Neuronal stem cell (in vitro differentiated cells): ENCODE measurements around the gene ANKDD1A.

Experiments
- DNase-seq: peaks from one replicate; pipeline ENCODE4 v3.0.0-alpha.2; 2013; ENCODE audit warnings: low spot score
- H2AFZ ChIP-seq: one replicate; pipeline ENCODE4 v1.6.1; 2013; ENCODE audit warnings: mild to moderate bottlenecking, low read length, inconsistent platforms
- H2AK5ac ChIP-seq: 2 replicates; pipeline ENCODE4 v1.6.1; 2013; ENCODE audit warnings: low read depth, mild to moderate bottlenecking, inconsistent platforms, low read length, moderate library complexity, mixed read lengths
- H2BK120ac ChIP-seq: 2 replicates; pipeline ENCODE4 v1.6.1; 2013; ENCODE audit warnings: low read depth, mild to moderate bottlenecking, inconsistent platforms, low read length, moderate library complexity, mixed read lengths
- H2BK12ac ChIP-seq: one replicate; pipeline ENCODE4 v1.6.1; 2013; ENCODE audit warnings: low read length, inconsistent platforms
- H2BK15ac ChIP-seq: 2 replicates; pipeline ENCODE4 v1.6.1; 2013; ENCODE audit warnings: mild to moderate bottlenecking, low read length, inconsistent platforms, mixed read lengths
- H2BK5ac ChIP-seq: one replicate; pipeline ENCODE4 v1.6.1; 2013; ENCODE audit warnings: inconsistent platforms, mild to moderate bottlenecking, low read length, moderate library complexity
- H3K14ac ChIP-seq: one replicate; pipeline ENCODE4 v1.6.1; 2013; ENCODE audit warnings: low read length, inconsistent platforms
- H3K18ac ChIP-seq: 2 replicates; pipeline ENCODE4 v1.6.1; 2013; ENCODE audit warnings: low read length, inconsistent platforms
- H3K23ac ChIP-seq: 2 replicates; pipeline ENCODE4 v1.6.1; 2013; ENCODE audit warnings: low read depth, mild to moderate bottlenecking, mixed read lengths, low read length, inconsistent platforms; ENCODE audit not compliant: poor library complexity
- H3K27ac ChIP-seq: replicated peaks from 3 replicates; pipeline ENCODE4 v1.5.1; 2013; ENCODE audit warnings: low read length, inconsistent platforms
- H3K27me3 ChIP-seq, 3 experiments: 2 replicates each; pipeline ENCODE4 v1.6.1; 2013; ENCODE audit warnings: low read length in 3 of 3, mild to moderate bottlenecking in 2 of 3, inconsistent platforms in 1 of 3, low read depth in 1 of 3, mixed read lengths in 1 of 3, moderate library complexity in 1 of 3; ENCODE audit not compliant: control insufficient read depth in 3 of 3, insufficient read depth in 3 of 3
- H3K36me3 ChIP-seq, 2 donors: replicated peaks in 1 of 2; 2 replicates each; pipeline ENCODE4 v1.6.1; 2013; ENCODE audit warnings: low read length in 2 of 2; ENCODE audit not compliant: control insufficient read depth in 2 of 2, insufficient read depth in 2 of 2
- H3K4ac ChIP-seq: 2 replicates; pipeline ENCODE4 v1.6.1; 2013; ENCODE audit warnings: inconsistent platforms, mild to moderate bottlenecking, low read length, moderate library complexity
- H3K4me1 ChIP-seq, 2 donors: 1 replicate in 1 of 2; 2 replicates in 1 of 2; pipeline ENCODE4 v1.6.1; 2013; ENCODE audit warnings: low read length in 2 of 2, low read depth in 1 of 2; ENCODE audit not compliant: control insufficient read depth in 2 of 2, insufficient read depth in 1 of 2
- H3K4me2 ChIP-seq: one replicate; pipeline ENCODE4 v1.6.1; 2013; ENCODE audit warnings: mild to moderate bottlenecking, low read length, inconsistent platforms; ENCODE audit not compliant: insufficient read depth, poor library complexity, severe bottlenecking
- H3K4me3 ChIP-seq, 2 donors: 2 replicates each; pipeline ENCODE4 v1.5.1; 2013; ENCODE audit warnings: low read length in 2 of 2, mild to moderate bottlenecking in 2 of 2, inconsistent platforms in 1 of 2, moderate library complexity in 1 of 2
- H3K79me1 ChIP-seq: one replicate; pipeline ENCODE4 v1.6.1; 2013; ENCODE audit warnings: low read depth, mild to moderate bottlenecking, inconsistent platforms, low read length, moderate library complexity
- H3K9ac ChIP-seq: one replicate; pipeline ENCODE4 v1.6.1; 2013; ENCODE audit warnings: mild to moderate bottlenecking, low read depth, low read length, inconsistent platforms; ENCODE audit not compliant: poor library complexity
- H3K9me3 ChIP-seq, 2 donors: replicated peaks in 1 of 2; 2 replicates each; pipeline versions ENCODE3 to v1.6.1; 2013; ENCODE audit warnings: low read length in 2 of 2, mild to moderate bottlenecking in 2 of 2, inconsistent platforms in 1 of 2, low read depth in 1 of 2, mixed read lengths in 1 of 2, moderate library complexity in 1 of 2; ENCODE audit not compliant: control insufficient read depth in 2 of 2, insufficient read depth in 1 of 2
- H4K8ac ChIP-seq: one replicate; pipeline ENCODE4 v1.6.1; 2013; ENCODE audit warnings: low read depth, mild to moderate bottlenecking, inconsistent platforms, low read length, moderate library complexity
- H4K91ac ChIP-seq: one replicate; pipeline ENCODE4 v1.6.1; 2013; ENCODE audit warnings: low read length, low read depth, mild to moderate bottlenecking, inconsistent platforms; ENCODE audit not compliant: poor library complexity
- WGBS, 2 donors: extraction: QIAGEN DNeasy Blood & Tissue Kit; methylation state at CpG; one replicate each; pipeline ENCODE4 v1.1.7; 2013; ENCODE audit warnings: missing lambda C conversion rate in 2 of 2, mixed read lengths in 1 of 2; ENCODE audit not compliant: insufficient read length in 2 of 2, insufficient replicate concordance in 1 of 2; ENCODE audit errors: extremely low coverage in 2 of 2; 5-methylcytosine and 5-hydroxymethylcytosine counted together

The ANKDD1A gene

GRCh38 chr15:64875641-64876223 is 36.0 kb upstream of the ANKDD1A start:
- no peak overlapping the region for H3K9ac ChIP-seq
- H3K4me2 ChIP-seq = no peak overlapping the region
- no peak overlapping the region for H4K8ac ChIP-seq
- H3K9me3 ChIP-seq = no peaks in the 10 kb centered on the region
- H3K36me3 ChIP-seq = no peaks in the 10 kb centered on the region
- no peaks in the 10 kb centered on the region for H3K79me1 ChIP-seq
- no peak overlapping the region for H3K14ac ChIP-seq
- no CpG with 5 or more reads among the region's 3 CpGs for WGBS, 2 donors
- no peak overlapping the region for H3K27ac ChIP-seq
- H2BK15ac ChIP-seq = no peak overlapping the region
- H3K23ac ChIP-seq = no peak overlapping the region
- H3K18ac ChIP-seq = no peak overlapping the region
- H2BK12ac ChIP-seq = no peak overlapping the region
- no peak for DNase-seq
- H3K4me3 ChIP-seq = no peak overlapping the region
- no peak overlapping the region for H2BK120ac ChIP-seq
- no peak overlapping the region for H2BK5ac ChIP-seq
- peak overlapping the region; percentile 44 for H2AK5ac ChIP-seq
- peaks cover 0 to 14% of the 10 kb centered on the region in 2 donors for H3K4me1 ChIP-seq
- H2AFZ ChIP-seq = no peak overlapping the region
- H3K27me3 ChIP-seq = no peaks in the 10 kb centered on the region
- H3K4ac ChIP-seq = no peak overlapping the region
- no peak overlapping the region for H4K91ac ChIP-seq

DNA sequence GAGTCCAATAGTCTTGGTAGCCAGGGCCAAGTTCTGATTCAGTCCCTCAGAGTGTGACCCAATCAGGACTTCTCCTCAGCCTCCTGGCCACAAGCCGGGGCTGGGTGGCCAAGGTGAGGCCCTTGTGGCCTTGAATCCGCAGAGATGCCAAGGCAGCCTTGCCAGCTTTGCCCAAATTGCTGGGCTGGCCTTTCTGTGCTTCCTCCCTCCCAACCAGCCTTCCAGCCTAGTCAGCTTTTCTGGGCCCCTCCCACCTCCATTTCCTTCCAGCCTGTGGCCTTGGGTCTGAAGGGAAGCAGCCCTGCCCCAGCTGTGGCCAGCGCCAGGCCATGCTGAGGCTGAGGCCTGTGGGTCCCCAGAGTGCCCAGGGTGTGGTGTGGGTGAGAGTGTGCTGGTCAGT is 34.3 kb upstream of the ANKDD1A start:
- Histone ChIP-seq H2AFZ (no peak overlapping the region), H3K27ac (no peak overlapping the region), H2BK12ac (no peak overlapping the region), H2BK120ac (peak overlapping the region; percentile 53), H3K4me1 (peaks cover 0 to 18% of the 10 kb centered on the region in 2 donors), H3K18ac (peak overlapping the region; percentile 67), H3K4me3 (no peak overlapping the region), H3K36me3 (no peaks in the 10 kb centered on the region), H3K4ac (no peak overlapping the region), H3K79me1 (no peaks in the 10 kb centered on the region), H3K27me3 (no peaks in the 10 kb centered on the region), H2AK5ac (no peak overlapping the region), H4K8ac (no peak overlapping the region), H2BK15ac (no peak overlapping the region), H4K91ac (no peak overlapping the region), H3K23ac (no peak overlapping the region), H3K9ac (peak overlapping the region; percentile 45), H3K4me2 (no peak overlapping the region), H3K9me3 (no peaks in the 10 kb centered on the region), H3K14ac (no peak overlapping the region), H2BK5ac (peak overlapping the region; percentile 2)
- DNase-seq = no peak
- no CpG with 5 or more reads among the region's 3 CpGs for WGBS, 2 donors

DNA sequence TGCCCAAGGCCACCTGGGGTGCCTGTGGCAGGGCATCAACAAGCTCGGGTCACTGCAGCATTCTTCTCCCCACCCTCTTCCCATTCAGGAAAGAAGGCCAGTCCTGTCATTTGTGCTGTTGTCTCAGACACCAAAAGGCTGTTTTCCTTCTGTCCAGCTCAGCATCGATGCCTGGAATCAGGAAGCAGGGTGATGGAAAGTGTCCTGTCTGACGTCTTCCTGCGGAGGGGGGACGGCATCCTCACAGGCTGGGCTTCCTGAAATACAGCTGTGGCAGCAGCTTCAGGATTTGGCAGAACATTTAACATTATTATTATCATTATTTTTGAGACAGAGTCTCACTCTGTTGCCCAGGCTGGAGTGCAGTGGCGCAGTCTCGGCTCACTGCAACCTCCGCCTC is 33.0 kb upstream of the ANKDD1A start:
- H3K27ac ChIP-seq = no peak overlapping the region
- peak overlapping the region; percentile 45 for H3K9ac ChIP-seq
- H3K4ac ChIP-seq = no peak overlapping the region
- no peak overlapping the region for H2BK12ac ChIP-seq
- no peak overlapping the region for H3K14ac ChIP-seq
- H3K27me3 ChIP-seq = no peaks in the 10 kb centered on the region
- no peak overlapping the region for H2AFZ ChIP-seq
- H2BK5ac ChIP-seq = no peak overlapping the region
- H4K91ac ChIP-seq = no peak overlapping the region
- no peak overlapping the region for H3K4me3 ChIP-seq
- no peaks in the 10 kb centered on the region for H3K9me3 ChIP-seq
- H3K18ac ChIP-seq = no peak overlapping the region
- DNase-seq = no peak
- no CpG with 5 or more reads among the region's 8 CpGs for WGBS, 2 donors
- H3K23ac ChIP-seq = no peak overlapping the region
- H3K4me2 ChIP-seq = no peak overlapping the region
- no peak overlapping the region for H2BK120ac ChIP-seq
- no peak overlapping the region for H2AK5ac ChIP-seq
- no peaks in the 10 kb centered on the region for H3K36me3 ChIP-seq
- H2BK15ac ChIP-seq = no peak overlapping the region
- H4K8ac ChIP-seq = no peak overlapping the region
- peaks cover 0 to 16% of the 10 kb centered on the region in 2 donors for H3K4me1 ChIP-seq
- no peaks in the 10 kb centered on the region for H3K79me1 ChIP-seq

DNA sequence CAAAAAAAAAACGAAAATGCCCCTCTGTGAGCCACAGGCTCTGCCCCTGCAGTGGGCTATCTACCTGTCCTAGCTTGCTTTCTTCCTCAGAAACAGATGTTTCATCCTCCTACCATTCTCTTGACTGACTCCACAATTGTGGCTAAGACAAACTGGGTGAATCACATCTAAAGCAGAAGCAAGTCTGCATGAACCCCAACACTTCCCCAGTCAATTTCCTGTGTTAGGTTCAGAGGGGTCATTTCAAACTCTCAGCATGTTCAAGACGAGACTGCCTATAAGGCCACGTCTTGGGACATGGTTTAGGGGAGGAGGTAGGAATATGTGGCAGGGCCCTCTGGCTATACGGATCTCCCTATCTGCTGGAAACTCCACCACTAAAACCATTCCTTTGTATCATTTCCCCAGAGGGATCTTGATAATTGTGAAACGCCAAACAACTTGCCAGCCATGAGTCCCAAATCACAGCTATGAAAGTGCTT is 28.6 kb upstream of the ANKDD1A start:
- H3K9ac ChIP-seq = no peak overlapping the region
- WGBS, 2 donors = no CpG with 5 or more reads among the region's 5 CpGs
- DNase-seq = no peak
- no peaks in the 10 kb centered on the region for H3K9me3 ChIP-seq
- no peak overlapping the region for H3K18ac ChIP-seq
- H3K23ac ChIP-seq = no peak overlapping the region
- H2BK120ac ChIP-seq = no peak overlapping the region
- H3K4me3 ChIP-seq = no peak overlapping the region
- H2AK5ac ChIP-seq = no peak overlapping the region
- H3K27ac ChIP-seq = no peak overlapping the region
- no peak overlapping the region for H2AFZ ChIP-seq
- H4K8ac ChIP-seq = no peak overlapping the region
- no peaks in the 10 kb centered on the region for H3K36me3 ChIP-seq
- no peaks in the 10 kb centered on the region for H3K27me3 ChIP-seq
- H3K79me1 ChIP-seq = no peaks in the 10 kb centered on the region
- H2BK15ac ChIP-seq = no peak overlapping the region
- no peak overlapping the region for H3K4ac ChIP-seq
- no peak overlapping the region for H4K91ac ChIP-seq
- no peak overlapping the region for H2BK5ac ChIP-seq
- no peak overlapping the region for H3K14ac ChIP-seq
- H2BK12ac ChIP-seq = no peak overlapping the region
- peaks cover 0 to 4% of the 10 kb centered on the region in 2 donors for H3K4me1 ChIP-seq
- H3K4me2 ChIP-seq = no peak overlapping the region
